UCSD-AML1 (cell line): Measurements from ENCODE around the gene RBM19.
"Not testable (repeated sequence)": the region's sequence is repeated elsewhere in the genome, so short reads cannot be mapped to it uniquely, and the experiment has no call there.

Experiments used
- DNase-seq: peaks from one replicate; lab custom pipeline; 2025; ENCODE audit not compliant: unreplicated experiment; lab: John Stamatoyannopoulos, UW

Gene RBM19

DNA sequence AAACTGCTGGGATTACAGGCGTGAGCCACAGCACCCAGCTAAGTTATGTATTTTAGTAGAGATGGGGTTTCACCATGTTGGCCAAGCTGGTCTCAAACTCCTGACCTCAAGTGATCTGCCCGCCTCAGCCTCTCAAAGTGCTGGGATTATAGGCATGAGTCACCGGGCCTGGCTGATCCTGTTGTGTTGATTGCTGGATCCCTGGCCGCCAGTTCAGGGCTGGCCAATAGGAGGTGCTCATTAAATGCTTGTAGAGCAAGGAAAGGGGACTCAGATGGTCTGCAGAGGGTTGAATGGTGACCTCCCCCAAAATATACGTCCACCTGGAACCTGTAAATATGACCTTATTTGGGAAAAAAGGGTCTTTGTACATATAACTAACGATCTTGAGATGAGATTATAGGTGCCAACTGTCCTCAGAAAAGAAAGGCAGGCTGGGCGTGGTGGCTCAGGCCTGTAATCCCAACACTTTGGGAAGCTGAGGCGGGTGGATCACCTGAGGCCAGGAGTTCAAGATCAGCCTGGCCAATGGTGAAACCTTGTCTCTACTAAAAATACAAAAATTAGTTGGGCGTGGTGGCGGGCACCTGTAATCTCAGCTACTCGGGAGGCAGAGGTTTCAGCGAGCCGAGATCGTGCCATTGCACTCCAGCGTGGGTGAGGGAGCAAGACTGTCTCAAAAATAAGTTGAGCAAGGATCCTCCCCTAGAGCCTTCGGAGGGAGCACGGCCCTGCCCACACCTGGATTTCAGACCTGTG, 156.5 kb downstream of the RBM19 start:
- not testable (repeated sequence) for DNase-seq

DNA sequence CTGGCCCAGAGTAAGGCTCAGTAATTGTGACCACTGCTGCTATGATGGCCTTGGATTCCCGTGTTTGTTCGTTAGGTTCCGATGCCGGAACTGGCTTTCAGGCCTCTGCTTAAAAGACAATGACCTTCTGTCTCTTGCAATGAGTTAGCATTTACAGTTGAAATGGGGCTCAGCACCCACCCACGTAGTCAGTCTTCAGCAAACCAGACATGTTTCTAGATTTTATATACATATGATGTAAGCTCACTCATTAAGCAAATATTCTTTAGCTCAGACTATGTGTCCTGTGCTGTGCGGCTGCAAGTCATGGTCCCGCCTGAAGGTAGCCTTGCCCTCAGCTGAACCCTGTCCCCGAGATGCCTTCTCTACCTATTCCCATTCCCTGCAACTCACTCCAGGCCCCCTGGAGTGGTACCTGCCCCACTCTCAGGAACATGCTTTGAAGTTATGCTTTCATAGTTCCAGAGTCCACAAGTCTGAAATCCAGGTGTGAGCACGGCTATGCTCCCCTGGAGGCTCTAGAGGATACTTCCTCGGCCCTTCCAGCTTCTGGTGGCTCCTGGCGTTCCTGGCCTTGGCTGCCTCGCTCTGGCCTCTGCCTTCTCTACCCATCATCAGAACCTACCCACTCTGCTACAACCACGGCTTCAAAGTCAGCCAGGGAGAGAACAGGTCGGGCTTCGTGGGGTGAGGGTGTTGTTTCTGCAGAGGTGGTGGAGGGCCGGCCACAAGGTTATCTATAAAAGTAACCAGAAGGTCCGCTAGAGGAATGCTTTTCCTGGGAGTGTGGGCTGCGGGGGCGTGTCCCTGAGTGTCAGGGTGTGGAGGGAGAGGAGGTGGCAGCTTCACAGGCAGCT, 157.8 kb downstream of the RBM19 start:
- DNase-seq, result no peak

DNA sequence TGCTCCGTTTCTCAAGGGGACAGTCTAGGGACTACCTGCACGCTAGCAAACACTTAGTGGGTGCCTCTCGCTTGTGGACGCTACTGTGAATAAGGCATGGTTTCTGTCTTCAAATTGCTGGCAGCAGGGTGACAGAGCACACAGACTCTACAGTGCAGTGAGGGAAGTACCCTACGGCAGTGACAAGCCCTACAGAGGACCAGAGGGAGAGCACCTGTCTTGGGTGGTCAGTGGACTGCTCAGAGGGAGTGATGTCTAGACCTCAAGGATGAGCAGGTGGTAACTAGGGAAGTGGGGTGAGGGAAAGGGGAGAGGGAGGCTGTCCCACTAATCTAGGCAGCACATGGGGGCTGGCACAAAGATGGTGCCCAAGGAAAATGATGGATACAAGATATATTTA, 160.5 kb downstream of the RBM19 start:
- no peak for DNase-seq

DNA sequence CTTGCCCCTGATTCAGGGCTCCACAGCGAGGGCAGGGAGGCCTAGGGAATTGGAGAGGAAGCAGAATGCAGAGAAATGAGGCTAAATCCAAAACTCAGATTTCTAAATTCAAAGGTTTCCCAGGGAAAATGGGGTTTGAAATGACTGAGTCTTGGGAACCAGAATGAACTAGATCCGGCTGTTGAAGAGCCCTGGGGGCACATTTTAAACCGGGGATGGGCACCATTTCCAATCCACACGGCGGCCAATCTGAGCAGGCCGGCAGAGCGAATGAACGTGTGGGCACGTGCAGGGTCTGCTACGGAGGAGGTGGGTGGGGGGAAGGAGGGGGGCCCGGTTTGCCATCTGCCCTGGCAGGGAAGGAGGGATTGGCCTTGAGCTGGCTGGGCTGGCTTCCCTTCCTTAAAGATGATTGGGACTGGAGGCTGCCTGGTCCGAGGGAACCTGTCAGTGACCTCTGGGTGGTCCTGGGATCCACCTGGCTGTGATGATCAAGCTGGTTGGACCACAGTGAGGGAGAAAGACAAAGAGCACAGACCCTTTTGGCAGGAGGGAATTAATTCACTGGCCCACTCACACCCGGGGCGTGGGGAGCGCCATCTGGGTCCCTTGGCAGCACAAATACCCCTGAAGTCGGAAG, 161.0 kb downstream of the RBM19 start:
- DNase-seq, result no peak

DNA sequence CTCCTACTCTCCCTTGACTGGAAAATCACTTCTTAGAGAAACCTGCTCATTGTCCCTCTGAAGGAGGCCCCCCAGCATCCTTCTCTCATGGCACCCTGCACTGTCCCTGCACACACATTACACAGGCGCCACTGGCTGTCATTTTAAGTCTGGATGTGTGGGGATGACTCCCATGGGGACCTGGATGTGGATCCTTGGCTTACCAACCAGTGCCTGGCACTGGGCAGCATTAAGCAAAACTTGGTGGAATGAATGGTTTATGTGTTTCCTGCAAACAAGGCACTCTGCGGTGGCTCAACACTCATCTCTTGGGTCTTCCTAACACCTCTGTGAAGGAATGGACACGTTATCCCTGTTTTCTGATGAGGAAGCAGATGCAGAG, 162.4 kb downstream of the RBM19 start:
- DNase-seq, result no peak

DNA sequence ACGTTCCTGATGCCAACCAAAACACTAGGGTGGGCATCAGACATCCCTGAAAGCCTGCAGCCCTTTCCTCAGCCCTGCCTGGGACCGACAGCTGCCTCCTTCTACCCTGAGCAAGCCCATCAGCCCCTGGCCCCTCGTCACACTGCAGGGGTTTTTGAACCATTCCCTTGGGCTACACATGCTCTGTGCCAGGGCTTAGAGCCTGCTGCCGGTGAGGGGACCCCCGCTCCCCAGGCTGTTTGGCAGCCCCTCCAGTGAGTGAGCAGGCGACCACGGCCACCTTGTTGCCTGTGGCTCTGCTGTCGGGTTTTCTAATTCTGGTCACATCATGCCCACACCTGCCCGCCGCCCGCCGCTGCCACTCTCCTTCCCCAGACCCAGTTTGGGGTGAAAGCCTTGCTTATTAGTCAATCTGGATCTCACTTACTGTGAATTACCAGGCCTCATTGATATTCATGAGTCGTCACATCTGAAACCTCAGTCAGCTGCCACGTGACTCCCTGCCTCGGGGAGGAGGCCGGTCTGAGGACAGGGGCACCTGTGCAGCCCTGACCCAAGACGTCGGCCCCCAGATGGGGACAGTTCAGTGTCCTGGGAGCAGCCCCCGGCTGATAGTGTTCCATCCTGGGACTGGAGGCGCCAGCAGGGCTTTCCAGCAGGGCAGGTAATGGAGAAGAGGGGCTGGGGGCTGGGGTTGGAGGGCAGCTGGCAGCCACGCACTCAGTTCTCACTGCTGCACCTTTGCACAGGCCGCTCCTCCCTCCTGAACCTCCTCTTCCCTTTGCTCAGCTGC, 163.0 kb downstream of the RBM19 start:
- no peak for DNase-seq

DNA sequence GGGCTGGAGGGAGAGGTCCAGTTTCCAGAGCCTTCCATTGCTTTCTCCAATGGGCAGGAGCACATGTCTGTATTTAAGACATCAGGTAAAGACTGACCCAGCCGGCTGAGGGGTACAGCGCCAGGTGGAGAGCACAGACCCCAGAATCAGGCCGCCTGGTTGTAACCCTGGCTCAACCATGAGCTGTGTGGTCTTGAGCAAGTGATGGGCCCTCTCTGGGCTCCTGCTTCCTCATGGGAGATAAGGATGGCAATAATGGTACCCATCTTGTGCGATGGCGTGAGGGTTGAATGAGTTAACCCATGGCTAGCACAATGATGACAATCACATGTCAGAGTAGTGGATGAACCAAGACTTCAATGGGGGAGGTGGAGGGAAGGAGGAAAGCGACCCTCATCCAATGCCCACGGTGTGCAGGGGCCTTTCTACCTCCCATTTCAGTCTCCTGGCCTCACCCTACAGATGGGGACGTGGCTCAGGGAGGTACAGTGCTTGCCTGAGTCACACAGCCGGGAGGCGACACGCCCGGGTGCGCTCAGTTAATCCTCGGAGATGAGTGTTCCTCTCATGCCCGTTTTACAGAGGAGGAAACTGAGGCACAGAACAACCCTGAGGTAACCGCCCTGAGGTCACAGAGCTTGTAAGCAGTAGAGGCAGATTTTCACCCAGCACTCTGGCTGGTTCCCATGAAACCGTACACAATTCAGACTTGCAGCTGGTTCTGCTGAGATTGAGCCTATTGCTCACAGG, 163.9 kb downstream of the RBM19 start:
- DNase-seq, result no peak

DNA sequence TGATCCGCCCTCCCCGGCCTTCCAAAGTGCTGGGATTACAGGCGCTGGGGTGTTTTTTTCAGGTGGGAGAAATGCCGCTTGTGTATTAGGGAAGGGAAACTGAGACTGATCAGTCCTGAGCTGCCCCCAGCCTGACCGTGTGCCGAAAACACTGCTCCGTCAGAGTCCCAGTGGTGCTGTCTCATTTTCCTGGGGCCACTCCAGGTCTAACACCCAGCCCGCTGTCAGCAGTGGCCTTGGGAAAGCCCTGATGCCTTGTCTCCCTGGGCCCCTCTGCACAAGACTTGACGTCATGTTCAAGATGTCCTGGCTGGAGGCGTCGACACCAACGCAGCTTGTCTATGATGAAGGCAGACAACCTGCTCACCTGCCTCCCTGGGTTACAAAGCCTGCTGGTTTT, 165.9 kb downstream of the RBM19 start:
- no peak for DNase-seq

DNA sequence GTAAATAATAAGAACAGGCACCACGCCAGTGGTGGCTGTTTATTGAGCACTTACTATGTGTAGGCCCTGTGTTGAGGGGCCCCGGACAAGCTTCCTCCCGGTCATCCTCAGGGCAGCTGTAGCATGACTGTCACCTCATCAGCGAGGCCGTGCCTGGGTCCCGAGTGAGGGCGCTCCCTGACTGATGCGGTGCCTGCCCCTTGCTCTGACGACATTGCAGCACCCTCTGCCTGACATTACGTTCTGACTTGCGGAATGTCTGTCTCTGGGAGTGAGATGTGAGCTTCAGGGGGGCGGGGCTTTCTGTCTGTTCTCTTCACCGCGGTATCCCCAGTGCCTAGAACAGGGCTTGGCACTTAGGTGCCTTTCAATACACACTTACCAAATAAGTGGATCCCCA, 167.6 kb downstream of the RBM19 start:
- no peak for DNase-seq

DNA sequence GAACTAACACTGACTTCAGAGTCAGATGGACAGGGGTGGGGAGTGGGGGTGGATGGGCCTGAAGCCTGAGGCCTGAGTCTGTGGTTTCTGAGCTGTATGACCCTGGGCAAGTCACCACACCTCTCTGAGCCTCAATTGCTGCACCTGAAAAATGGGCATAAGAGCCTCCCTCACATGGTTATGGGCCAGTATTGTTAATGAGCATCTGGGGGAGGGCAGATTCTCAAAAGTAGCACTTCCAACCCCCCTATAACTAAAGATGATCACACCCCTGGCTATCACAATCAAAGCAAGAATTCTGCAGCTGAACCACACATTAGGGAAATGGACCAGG, 168.6 kb downstream of the RBM19 start:
- DNase-seq, result no peak

DNA sequence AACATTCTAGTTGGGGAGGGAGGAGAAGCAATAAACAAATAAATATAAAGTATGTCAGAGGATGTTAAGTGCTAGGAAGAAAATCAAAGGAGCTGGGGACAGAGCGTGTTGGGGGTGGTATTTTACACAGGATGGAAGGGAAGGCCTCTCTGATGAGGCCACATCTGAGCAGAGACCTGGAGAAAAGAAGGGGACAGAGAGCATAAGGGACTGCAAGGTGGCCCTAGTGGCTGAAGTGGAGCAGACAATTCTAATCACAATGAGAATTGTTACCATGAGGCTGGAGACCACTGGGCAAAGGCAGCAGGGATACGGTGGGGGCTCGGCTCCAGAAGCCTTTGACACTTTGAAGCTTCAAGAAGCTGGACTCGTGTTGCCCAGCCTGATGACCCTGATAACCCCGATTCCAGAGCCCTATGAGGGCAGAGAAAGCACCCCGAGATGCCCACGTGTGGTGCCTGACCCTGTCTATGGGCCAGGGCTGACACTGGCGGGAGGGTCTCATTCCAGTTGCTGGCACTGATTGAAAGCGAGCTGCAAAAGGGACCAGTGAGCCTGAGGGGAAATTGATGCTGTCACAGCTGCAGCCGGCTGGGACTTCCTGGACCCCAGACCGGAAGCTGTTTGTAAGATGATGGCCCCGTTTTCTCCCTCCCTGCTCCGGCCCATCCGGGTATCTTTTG, 169.1 kb downstream of the RBM19 start:
- no peak for DNase-seq

DNA sequence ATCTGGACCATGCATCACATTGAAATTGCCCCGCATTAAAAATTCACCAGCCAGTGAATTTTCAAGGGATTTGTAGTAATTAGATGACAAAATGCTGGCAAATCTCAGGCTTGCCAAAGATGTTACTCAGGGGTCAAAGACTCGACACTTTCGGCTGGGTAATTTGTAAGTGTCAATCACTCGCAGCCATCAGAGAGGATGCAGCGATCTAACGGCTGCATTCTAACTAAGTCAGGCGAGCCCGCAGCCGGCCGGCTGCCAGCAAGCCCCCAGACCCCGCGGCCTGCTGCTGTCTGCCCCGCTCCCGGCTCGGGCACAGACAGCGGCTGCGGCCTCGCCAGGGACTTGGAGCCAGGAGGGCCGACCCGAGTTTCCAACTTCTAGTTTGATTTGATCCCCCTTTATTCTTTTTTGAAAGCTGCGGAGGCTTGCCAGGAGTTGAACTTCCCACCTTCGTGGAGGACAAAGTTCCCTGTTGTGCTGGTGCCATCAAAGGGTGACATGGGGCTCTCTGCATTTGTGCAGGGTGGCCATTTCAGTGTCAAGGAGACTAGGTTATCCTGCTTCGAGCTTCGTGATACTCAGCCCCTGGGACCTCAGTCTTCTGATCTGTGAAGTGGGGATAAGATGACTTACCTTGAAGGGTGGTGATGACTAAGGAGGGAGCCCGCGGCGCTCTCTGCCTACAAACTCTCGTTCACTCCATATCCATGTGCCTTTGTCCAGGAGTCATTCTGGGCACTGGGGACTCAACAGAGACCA, 169.9 kb downstream of the RBM19 start:
- DNase-seq, result no peak

DNA sequence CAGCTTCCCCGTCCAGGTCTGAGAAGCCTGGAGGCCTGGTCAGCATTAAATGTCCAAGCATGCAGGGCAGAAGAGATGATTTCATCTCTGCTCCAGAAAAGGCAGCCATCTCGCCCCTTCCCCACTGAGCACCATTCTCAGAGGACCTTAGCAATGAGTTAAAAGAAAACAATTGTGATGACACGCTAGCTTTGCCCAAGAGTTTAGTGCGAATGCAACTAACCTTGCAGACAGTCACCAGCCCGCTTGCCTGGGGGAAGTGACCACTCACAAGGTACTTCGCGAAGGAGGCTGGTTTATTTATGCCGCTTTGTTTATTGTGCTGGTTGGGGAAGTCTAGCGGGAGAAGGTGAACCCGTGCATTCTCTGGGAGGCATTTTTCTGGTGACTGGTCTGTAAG, 170.7 kb downstream of the RBM19 start:
- DNase-seq, result no peak

DNA sequence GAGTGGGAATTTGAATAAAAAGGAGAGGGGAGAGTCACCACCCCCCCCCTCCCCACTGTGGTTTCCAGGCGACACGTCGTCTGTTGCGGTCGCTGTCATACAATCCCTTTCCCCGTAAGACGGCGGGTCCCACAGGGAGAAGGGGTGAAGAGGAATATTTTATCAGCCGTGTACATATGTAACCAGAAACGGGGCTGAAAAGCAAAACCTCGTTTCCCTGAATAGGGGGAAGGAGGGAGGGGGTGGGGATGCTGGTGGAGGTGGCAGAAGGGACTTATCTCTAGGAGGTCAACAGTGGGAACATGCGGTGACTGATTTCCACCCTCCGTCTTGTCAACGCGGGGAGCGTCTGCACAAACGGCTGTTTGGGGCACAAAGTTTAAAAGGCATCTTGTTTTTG, 171.4 kb downstream of the RBM19 start:
- no peak for DNase-seq

DNA sequence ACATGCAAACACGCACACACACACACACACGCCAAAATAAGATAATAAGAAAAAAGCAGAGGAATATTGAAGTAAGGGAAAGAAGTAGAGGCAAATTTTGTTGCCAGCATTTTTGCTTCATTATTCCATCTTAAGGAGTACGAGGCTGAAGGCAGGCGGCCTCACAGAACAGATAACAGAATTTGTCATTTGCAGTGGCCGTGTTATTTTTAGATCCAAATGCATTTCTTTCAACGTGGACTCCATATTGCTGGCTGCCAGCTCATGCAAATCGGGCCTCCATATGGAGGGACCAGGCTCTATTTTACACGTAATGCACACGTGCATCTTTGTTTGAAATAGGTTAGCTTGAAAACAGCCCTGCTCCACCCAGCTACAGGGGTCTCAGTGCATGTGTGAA, 172.9 kb downstream of the RBM19 start:
- no peak for DNase-seq

DNA sequence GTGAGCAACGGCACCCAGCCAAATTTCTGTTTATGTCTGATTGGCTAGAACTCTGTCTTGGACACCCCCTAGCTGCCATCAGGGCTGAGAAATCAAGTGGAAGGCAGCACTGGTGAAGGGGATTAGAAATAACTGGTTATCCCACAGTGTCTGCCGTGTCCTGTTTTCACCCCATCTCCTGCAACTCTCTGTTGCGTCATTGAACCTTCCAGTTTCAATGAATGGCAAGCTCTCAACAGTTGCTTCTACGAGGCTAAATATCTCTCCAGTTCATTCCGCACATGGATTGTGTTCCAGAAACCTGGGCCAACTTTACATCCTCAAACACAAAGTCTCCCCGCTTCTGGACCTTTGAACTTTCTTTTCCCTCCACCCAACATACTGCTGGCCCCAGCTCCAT, 173.7 kb downstream of the RBM19 start:
- no peak for DNase-seq

DNA sequence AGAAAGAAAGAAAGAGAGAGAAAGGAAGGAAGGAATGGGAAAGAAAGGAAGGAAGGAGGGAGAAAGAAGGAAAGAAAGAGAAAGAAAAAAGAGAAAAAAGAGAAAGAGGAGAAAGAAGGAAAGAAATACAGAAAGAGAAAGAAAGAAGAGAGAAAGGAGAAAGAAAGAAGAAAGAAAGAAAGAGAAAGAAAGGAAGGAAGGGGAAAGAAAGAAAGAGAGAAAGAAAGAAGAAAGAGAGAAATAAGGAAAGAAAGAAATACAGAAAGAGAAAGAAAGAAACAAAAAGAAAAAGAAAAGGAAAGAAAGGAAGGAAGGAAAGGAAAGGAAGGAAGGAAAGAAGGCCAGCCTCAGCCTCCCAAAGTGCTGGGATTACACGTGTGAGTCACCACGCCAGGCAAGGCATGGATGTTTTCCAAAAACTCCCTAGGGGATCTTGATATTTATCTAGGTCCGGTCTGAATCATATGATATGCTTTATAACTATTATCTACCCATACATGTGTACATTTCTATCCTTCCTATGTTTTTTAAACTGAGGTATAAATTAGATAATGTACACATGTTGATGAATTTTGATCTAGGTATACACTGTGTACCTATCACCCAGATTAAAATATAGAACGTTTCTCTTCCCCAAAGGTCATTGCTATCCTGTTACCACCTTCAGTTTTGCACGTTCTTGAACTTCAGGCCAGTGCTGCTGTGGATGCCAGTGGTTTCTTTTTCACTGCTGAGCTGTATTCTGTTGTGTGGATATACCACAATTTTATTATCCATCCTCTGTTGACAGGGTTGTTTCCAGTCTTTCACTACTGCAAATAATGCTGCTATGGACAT, 177.9 kb downstream of the RBM19 start:
- no peak for DNase-seq

DNA sequence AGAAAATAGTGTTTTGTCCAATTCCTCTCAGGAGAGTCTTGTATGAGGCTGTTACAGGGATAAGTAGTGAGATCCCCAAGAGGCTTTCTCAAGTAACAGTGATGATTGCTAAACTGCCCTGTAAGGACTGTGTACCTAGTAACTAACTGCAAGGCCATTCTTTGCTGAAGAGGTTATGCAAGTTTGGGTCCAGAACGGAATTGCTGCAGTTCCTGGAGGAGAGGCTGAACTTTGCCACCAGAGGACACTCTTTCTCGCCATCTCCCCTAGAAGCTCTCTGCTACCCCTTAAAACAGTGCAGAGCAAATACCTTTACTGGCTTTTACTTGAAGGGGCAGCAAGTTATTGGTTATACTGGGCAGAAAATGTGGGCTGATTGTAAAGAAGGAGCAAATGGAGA, 180.0 kb downstream of the RBM19 start:
- DNase-seq, result no peak
